ENCODE measurements around the gene RFWD3.
"Not testable (repeated sequence)": the region's sequence is repeated elsewhere in the genome, so short reads cannot be mapped to it uniquely, and the experiment has no call there.

Gene RFWD3

GRCh38 chr16:74666010-74666421 is 661 bp downstream of the RFWD3 start:
- DNase-seq: no peak

GRCh38 chr16:74661064-74661463 is 5.6 kb downstream of the RFWD3 start:
- DNase-seq: no peak

DNA sequence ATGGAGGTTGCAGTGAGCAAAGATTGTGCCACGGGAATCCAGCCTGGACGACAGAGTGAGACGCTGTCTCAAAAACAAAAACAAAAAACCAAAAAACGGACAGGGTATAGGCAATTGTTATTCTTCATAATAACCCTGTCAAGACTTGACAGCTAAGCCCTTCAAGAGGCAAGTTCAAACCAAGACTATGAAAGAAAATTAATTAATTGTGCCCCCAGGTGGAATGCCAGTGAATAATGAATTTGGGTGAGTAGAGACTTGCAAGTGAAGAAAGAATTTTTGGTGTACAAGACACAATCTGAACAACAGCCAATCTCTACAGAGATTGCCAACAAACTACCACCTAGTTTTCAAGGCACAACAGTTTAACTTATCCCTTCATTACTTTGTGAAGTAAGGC is 6.3 kb downstream of the RFWD3 start:
- DNase-seq: no peak

GRCh38 chr16:74659041-74659440 is 7.6 kb downstream of the RFWD3 start:
- no peak for DNase-seq

- DNase-seq: no peak
These were observed 8.6 kb downstream of the RFWD3 start for GRCh38 chr16:74657870-74658642.

DNA sequence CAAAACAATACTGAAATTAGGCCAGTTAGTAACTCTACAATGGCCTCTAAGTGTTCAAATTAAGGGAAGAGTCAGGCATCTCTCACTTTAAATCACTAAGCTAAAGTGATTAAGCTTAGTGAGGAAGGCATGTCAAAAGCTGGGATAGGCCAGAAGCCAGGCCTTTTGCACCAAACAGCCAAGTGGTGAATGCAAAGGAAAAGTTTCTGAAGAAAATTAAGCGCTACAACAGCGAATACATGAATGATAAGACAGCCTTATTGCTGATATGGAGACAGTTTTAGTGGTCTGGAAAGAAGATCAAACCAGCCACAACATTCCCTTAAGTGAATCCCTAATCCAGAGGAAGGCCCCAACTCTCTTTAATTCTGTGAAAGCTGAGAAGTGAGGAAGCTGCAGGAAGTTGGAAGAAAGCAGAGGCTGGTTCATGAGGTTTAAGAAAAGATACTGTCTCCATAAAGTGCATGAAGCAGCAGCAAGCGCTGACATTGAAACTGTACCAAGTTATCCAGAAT is 12.1 kb downstream of the RFWD3 start:
- DNase-seq: no peak

DNA sequence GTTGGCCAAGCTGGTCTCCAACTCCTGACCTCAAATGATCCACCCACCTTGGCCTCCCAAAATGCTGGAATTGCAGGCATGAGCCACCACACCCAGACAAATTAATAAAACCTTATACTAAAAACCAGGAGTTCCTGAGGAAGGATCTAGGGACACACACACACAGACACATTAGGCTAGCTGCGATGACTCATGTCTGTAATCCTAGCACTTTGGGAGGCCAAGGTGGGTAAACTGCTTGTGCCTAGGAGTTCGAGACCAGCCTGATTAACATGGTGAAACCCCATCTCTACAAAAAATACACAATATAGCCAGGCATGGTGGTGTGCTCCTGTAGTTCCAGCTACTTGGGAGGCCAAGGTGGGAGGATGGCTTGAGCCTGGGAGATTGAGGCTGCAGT is 13.8 kb downstream of the RFWD3 start:
- not testable (repeated sequence) for DNase-seq

GRCh38 chr16:74652249-74652648 is 14.4 kb downstream of the RFWD3 start:
- DNase-seq: no peak

GRCh38 chr16:74651841-74652240 is 14.8 kb downstream of the RFWD3 start:
- no peak for DNase-seq

DNA sequence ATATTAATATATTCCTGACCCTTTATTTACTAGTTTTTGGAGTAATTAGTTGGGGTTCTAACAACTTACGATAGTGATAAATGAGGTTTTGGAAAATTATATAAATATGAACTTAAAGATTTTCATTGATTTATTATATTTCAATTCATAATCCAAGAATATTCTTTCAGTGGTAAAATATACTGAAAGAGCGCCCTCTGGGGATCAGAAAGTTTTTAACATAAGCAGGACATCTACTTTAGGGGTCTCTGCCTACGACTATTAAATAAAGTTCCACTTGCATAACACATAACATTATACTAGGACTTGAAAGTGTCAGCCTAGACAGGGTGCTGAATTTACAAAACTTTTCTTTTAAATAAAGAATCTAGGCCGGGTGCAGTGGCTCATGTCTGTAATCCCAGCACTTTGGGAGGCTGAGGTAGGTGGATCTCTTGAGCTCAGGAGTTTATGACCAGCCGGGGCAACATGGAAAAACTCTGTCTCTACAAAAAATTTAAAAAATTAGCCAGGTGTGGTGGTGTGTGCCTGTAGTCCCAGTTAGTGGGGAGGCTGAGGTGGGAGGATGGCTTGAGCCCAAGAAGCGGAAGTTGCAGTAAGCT is 15.6 kb downstream of the RFWD3 start:
- peak; percentile 19 for DNase-seq

GRCh38 chr16:74649839-74650504 is 16.7 kb downstream of the RFWD3 start:
- no peak for DNase-seq

GRCh38 chr16:74641969-74642368 is 24.7 kb downstream of the RFWD3 start:
- no peak for DNase-seq

- DNase-seq: no peak
These were observed 28.8 kb downstream of the RFWD3 start for GRCh38 chr16:74637742-74638453.

GRCh38 chr16:74635303-74635702 is 31.4 kb downstream of the RFWD3 start:
- no peak for DNase-seq

- DNase-seq: no peak
These were observed 33.0 kb downstream of the RFWD3 start for GRCh38 chr16:74633686-74634085.

DNA sequence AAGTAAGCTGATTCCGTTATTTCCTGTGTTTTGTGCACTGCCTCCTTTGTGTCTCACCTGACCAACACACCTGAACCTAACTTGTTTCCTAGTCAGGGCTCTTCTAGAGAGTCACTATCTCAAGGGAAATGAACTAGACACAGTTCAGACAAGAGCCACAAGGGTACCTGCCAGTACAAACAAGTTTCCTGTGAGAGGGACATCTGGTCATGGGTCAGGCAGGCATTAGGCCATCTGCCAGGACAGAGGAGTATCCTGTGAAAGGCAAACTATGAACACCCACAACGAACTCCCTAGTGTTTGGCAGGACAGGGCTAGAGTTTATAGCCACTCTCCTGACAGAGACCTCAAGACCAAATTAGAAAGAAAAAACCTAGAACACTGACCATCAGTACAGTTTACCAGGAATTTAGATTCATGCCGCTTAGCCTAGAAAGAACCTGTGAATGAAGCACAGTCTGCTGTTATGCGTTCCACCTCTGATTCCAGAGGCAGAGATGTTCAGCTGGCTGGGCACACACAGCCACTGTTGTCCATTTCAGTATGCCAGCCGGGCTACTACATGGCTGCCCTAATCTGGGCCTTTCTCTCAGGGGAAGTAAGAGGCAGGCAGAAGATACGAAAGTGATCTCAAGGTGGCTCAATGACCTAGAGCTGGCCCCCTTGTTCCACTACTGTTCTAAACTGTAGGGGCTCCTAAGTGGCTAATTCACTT is 39.0 kb downstream of the RFWD3 start:
- DNase-seq: no peak

- DNase-seq: no peak
These were observed 39.8 kb downstream of the RFWD3 start for GRCh38 chr16:74626741-74627416.

DNA sequence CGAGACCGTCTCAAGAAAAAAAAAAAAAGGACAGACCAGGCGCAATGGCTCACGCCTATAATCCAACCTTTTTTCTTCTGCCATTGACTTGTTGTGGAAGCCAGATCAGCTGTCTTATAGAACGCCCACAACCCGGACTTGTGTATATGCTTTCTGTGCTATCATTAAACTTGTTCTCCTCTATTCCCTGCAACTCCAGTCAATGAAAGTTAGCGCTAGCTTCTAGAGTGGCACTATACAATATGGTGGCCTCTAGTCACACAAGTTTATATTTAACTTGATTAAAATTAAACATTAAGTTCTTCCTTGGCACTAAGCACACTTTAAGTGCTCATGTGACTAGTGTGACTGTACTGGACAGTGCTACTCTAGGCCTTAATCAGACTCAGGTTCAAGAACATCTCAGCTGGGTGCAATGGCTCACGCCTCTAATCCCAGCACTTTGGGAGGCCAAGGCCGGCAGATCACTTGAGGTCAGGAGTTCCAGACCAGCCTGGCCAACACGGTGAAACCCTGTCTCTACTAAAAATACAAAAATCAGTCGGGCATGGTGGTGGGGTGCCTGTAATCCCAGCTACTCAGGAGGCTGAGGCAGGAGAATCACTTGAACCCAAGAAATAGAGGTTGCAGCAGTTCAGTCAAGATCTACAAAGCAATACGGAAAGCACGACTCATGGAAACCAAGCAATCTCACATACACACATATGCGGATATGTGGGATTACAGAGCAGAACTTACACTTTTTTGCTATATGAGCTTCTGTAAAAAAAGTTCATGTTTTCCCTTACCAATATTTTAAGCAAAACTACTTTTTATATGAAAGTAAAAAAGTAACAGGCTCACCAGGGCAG is 41.0 kb downstream of the RFWD3 start:
- no peak for DNase-seq

DNA sequence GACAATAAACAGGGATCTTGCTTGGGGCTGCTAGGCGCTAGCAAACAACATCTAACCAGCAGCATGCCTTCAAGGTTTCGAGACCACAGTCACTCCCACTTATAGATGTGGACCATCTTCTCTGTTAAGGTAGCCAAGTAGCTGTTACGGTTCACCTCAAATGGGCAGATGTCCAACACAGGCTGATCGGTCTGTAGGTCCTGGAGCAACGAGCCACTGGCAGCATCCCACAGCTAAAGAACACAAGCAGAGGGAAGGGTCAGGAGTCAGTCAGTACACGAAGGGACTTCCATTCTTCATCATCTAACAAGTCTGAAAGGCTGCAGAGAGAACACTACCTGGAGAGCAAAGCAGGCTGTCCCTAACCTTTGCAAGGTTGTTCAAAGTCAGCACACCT is 42.8 kb downstream of the RFWD3 start:
- no peak for DNase-seq

- DNase-seq: peak; percentile 67
These were observed 43.4 kb downstream of the RFWD3 start for GRCh38 chr16:74623214-74623838.

DNA sequence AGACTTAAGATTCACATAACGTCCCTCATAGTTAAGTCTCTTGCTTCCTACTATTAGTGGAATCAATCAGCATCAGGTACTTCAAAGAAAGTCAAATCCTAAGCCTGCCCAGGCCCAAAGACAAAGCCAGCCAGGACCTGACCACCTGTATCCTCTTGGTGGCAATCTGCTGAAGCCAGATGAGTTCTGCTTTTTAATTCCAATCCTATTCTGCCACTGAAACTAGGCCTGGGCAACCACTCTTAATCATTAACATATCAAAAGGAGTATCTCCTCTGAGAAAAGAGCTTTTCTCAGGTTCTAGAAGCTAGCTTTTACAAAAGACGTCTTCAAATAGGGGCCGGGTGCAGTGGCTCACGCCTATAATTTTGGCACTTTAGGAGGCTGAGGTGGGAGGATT is 44.7 kb downstream of the RFWD3 start:
- DNase-seq: no peak

Measured in CD4-positive, alpha-beta T cell treated with Interleukin-12 subunit alpha and Interleukin-12 subunit beta, for 1 hour (primary cell).